Upper lobe of right lung (tissue), 1 donor: ENCODE measurements around the gene CAP2. TPM values are rescaled to one million over a fixed set of nuclear protein-coding genes. Genes with fewer than 3 reads are reported as not detected.
A peak's percentile ranks its signal among the peaks of the same experiment; 100 is the strongest.

Experiments
- ATAC-seq: fragments of 200-7000 bp; cut with Tn5 transposase; one replicate; pipeline ENCODE4 v1.9.1; 2020; ENCODE audit warnings: mild to moderate bottlenecking, moderate library complexity
- DNase-seq: peaks from one replicate; pipeline ENCODE4 v3.0.0-alpha.2; 2020
- H3K27ac ChIP-seq: fragments of 200-600 bp; one replicate; pipeline ENCODE4 v1.8.0; 2022
- H3K27me3 ChIP-seq: fragments of 200-600 bp; one replicate; pipeline ENCODE4 v1.8.0; 2022; ENCODE audit warnings: mild to moderate bottlenecking
- H3K36me3 ChIP-seq: fragments of 200-600 bp; one replicate; pipeline ENCODE4 v1.8.0; 2022
- H3K4me1 ChIP-seq: fragments of 200-600 bp; one replicate; pipeline ENCODE4 v1.8.0; 2022
- H3K4me3 ChIP-seq: fragments of 200-600 bp; one replicate; pipeline ENCODE4 v1.8.0; 2022; ENCODE audit warnings: mild to moderate bottlenecking
- H3K9me3 ChIP-seq: fragments of 200-600 bp; one replicate; pipeline ENCODE4 v1.8.0; 2022
- CTCF ChIP-seq: fragments of 200-600 bp; IDR thresholded peaks from one replicate; pipeline ENCODE4 v1.8.0; 2022; ENCODE audit warnings: antibody characterized with exemption
- intact Hi-C: fragments of 100-400 bp; cut with DNase I; formaldehyde crosslinking; loops from one replicate; pipeline ENCODE4 v1.11.0; 2022
- total RNA-seq: library from RNA; stranded (reverse); fragmentation: NEBNext Ultra II Directional; extraction: Animal tissue kit (Norgen Biotek cat#: 25700); gene quantifications from one replicate; pipeline ENCODE4 v1.2.1, GENCODE V29; 2021
- donor health status: DM: no; HTN: yes; CAD: no; lungs with severe emphysema.

CAP2 gene
- total RNA-seq, 1 donor from 2014 or later: 7.2 TPM

DNA sequence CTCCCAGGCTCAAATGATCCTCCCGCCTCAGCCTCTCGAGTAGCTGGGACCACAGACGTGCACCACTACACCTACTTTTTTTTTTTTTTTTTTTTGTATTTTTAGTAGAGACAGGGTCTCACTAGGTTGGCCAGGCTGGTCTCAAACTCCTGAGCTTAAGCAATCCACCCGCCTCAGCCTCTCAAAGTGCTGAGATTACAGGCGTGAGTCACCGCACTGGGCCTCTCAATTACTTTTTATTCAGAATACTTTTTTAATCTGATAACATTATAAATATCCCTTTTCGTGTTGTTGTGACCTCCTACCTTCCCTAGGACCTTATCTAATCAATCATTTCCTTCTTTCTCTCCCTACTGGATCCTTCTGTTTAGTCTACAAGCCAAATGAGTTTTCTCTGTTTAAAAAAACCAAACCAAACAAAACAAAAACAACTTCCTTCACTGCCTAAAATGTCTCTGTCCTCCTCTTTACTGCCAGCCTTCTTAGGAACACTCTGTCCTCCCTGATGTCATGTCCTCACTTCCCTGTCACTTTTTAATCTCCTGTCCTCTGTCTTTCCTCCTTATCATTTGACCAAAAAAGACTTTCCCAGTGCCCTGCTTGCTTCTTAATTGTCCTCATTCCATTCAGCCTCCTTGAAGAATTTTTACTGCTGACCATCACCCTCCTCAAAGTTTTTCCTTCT is 85.0 kb downstream of the CAP2 start:
- intact Hi-C loops: no loop called here

GRCh38 chr6:17478946-17479345 is 85.6 kb downstream of the CAP2 start:
- Histone ChIP-seq H3K27ac (no peak overlapping the region), H3K4me1 (no peaks in the 10 kb centered on the region), H3K36me3 (no peaks in the 10 kb centered on the region), H3K27me3 (no peaks in the 10 kb centered on the region), H3K4me3 (no peak overlapping the region), H3K9me3 (no peaks in the 10 kb centered on the region)
- DNase-seq (no peak), ATAC-seq (peak; percentile 30)
- intact Hi-C loops: no loop called here
- no peak for TF ChIP-seq CTCF

More for the DNA sequence above, 85.0 kb downstream of the CAP2 start:
- no peak for TF ChIP-seq CTCF
- ATAC-seq (no peak), DNase-seq (no peak)
- Histone ChIP-seq H3K4me3 (no peak overlapping the region), H3K27ac (no peak overlapping the region), H3K36me3 (no peaks in the 10 kb centered on the region), H3K9me3 (no peaks in the 10 kb centered on the region), H3K27me3 (no peaks in the 10 kb centered on the region), H3K4me1 (no peaks in the 10 kb centered on the region)

DNA sequence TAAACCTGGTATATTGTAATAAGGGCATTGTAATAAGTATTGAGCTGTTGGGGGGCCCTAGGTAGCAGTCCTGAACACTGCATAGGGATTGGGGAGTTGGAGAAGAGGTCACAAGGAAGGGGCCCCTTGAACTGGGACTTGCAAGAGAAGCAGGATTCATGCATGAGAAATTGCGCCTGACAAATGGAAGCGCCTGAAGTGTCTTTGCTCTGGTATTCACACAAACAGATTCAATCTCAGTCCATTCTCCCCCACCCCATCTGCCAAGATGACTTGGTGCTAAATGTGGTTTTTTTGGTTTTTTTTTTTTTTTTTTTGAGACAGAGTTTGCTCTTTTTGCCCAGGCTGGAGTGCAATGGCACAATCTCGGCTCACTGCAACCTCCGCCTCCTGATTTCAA is 87.1 kb downstream of the CAP2 start:
- DNase-seq: no peak
- Histone ChIP-seq H3K27me3 (no peaks in the 10 kb centered on the region), H3K36me3 (no peaks in the 10 kb centered on the region), H3K4me1 (no peaks in the 10 kb centered on the region), H3K9me3 (no peaks in the 10 kb centered on the region), H3K4me3 (no peak overlapping the region), H3K27ac (no peak overlapping the region)
- no peak for ATAC-seq
- intact Hi-C loops: no loop called here
- TF ChIP-seq CTCF: no peak

GRCh38 chr6:17482711-17483110 is 89.3 kb downstream of the CAP2 start:
- no peak for TF ChIP-seq CTCF
- Histone ChIP-seq H3K36me3 (no peaks in the 10 kb centered on the region), H3K4me1 (no peaks in the 10 kb centered on the region), H3K4me3 (no peak overlapping the region), H3K9me3 (no peaks in the 10 kb centered on the region), H3K27me3 (no peaks in the 10 kb centered on the region), H3K27ac (no peak overlapping the region)
- DNase-seq (no peak), ATAC-seq (no peak)
- intact Hi-C loops: no loop called here

DNA sequence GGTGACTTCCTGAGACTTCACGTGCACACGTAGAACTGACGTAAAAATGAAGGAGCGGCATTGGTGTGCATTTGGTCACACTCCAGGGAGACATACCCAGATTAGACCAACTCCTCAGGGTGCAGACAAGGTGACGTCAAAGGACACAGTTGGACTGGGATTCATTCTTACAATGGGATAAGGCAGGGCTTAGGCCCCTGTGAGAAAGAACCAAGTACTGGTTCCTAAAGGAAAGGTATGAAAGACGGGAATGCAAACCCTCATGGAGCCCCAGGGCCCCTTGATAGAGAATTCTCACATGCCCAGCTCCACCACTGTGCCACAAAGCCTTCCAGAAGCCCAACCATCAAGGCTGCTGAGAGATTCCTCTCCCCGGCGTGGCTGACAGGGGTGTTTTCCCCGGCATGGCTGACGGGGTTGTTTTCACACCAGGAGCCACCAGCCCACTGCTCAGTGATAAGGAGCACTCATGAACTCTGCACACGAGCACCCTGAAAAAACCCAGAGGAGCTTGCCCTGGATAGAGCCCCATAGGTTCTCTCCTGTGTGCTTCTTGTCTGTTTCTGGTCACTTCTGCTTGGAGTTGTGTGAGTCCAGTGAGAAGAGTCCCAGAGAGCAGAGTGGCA is 90.1 kb downstream of the CAP2 start:
- intact Hi-C loops: no loop called here
- Histone ChIP-seq H3K4me3 (no peak overlapping the region), H3K27me3 (no peaks in the 10 kb centered on the region), H3K4me1 (no peaks in the 10 kb centered on the region), H3K9me3 (no peaks in the 10 kb centered on the region), H3K27ac (no peak overlapping the region), H3K36me3 (no peaks in the 10 kb centered on the region)
- ATAC-seq: no peak
- no peak for TF ChIP-seq CTCF
- DNase-seq: no peak
